Measurements from ENCODE around the gene VWF.

VWF gene

DNA sequence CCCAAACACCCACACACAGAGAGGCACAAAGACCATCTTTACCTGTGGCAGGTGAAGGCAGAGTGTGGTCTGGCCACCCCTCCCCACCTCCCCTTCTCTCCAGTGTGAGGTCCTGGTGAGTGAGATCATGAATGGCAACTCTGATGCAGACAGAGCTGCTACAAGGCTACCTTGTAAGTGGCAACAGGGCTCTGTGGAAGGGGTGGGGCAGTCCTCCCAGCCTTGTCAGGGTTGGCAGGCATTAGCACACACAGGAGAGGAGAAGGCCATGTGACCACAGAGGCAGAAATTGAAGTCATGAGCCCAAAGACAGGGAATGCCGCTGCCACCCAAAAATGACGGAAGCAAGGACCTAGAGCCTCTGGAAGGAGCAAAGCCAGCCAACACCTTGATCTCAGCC is 30.7 kb downstream of the VWF start:
- Histone ChIP-seq H3K9ac (ENCODE audit: low read length) (no peak overlapping the region), H3K4me3 (ENCODE audit: low read depth, low read length, poor library complexity, severe bottlenecking) (no peak overlapping the region), H3K27me3 (ENCODE audit: insufficient read depth, low read length) (peaks cover 10% of the 10 kb centered on the region; the same call in 1 of the 2 replicates), H3K9me2 (ENCODE audit: low read depth, low read length) (no peaks in the 10 kb centered on the region), H3K36me3 (ENCODE audit: insufficient read depth, low read length) (no peaks in the 10 kb centered on the region), H3K9me3 (ENCODE audit: low read length) (no peaks in the 10 kb centered on the region), H3K27ac (ENCODE audit: low read depth, low read length, poor library complexity, severe bottlenecking) (no peak overlapping the region), H3K79me2 (ENCODE audit: insufficient read depth, low read length) (no peaks in the 10 kb centered on the region), H3K4me1 (ENCODE audit: insufficient read depth, low read length, severe bottlenecking) (no peaks in the 10 kb centered on the region), H2AFZ (ENCODE audit: low read length) (no peak overlapping the region), H3K4me2 (ENCODE audit: low read length) (no peak overlapping the region), H4K20me1 (ENCODE audit: insufficient read depth, low read length) (no peaks in the 10 kb centered on the region), H3F3A (ENCODE audit: insufficient read depth, low read length) (no peaks in the 10 kb centered on the region)
- TF ChIP-seq, protein P1, sequence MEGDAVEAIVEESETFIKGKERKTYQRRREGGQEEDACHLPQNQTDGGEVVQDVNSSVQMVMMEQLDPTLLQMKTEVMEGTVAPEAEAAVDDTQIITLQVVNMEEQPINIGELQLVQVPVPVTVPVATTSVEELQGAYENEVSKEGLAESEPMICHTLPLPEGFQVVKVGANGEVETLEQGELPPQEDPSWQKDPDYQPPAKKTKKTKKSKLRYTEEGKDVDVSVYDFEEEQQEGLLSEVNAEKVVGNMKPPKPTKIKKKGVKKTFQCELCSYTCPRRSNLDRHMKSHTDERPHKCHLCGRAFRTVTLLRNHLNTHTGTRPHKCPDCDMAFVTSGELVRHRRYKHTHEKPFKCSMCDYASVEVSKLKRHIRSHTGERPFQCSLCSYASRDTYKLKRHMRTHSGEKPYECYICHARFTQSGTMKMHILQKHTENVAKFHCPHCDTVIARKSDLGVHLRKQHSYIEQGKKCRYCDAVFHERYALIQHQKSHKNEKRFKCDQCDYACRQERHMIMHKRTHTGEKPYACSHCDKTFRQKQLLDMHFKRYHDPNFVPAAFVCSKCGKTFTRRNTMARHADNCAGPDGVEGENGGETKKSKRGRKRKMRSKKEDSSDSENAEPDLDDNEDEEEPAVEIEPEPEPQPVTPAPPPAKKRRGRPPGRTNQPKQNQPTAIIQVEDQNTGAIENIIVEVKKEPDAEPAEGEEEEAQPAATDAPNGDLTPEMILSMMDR (IDR thresholded peaks at IDR 0.05; ENCODE audit: low read length) = no peak
- no peak for TF ChIP-seq EZH2 (IDR thresholded peaks at IDR 0.05; ENCODE audit: borderline replicate concordance, low read length)

DNA sequence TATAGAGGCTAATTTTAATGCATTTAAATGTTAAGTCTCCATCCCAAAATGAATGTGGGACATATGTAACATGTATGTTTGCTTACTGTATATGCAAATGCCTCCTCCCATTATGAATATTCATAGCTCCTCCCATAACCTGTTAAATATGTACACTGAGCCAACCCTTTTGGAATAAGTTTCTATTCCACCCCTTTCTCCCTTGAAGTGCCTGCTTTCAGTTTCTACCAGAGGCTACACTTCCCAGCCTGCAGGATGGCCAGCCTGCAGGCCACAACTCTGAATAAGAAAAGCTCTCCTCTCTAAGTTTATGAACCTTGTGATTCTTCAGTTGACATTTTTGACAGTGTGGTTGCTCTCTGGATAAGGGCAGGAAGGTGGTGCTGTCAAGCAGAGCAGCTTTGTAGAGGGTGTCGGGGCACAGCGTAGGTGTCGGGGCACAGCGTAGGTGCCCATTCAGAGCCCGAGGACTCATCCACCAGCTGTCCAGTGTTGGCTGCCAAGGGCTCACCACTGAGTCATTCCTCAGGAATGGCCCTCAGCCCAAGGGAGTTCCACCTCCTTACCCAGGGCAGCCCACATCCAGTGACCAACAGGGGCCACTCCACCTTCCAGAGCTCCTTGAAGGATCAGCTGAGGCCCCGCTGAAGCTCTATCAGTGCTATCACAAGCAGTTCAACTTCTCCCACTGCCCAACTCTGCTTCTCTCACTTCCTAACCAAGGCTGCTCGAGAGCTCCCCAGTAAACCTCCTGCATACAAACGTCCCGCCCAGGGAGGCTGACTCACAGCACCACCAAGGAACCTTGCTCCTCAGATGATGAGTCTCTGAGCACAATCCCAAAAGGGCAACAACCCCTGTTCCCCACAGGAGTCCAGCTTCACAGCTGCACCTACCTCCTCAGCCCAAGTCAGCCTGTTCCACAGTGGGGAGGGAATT is 31.4 kb downstream of the VWF start:
- H3K4me2 ChIP-seq (ENCODE audit: low read length) = no peak overlapping the region
- H3K27ac ChIP-seq (ENCODE audit: low read depth, low read length, poor library complexity, severe bottlenecking) = no peak overlapping the region
- no peak overlapping the region for H3K4me3 ChIP-seq (ENCODE audit: low read depth, low read length, poor library complexity, severe bottlenecking)

DNA sequence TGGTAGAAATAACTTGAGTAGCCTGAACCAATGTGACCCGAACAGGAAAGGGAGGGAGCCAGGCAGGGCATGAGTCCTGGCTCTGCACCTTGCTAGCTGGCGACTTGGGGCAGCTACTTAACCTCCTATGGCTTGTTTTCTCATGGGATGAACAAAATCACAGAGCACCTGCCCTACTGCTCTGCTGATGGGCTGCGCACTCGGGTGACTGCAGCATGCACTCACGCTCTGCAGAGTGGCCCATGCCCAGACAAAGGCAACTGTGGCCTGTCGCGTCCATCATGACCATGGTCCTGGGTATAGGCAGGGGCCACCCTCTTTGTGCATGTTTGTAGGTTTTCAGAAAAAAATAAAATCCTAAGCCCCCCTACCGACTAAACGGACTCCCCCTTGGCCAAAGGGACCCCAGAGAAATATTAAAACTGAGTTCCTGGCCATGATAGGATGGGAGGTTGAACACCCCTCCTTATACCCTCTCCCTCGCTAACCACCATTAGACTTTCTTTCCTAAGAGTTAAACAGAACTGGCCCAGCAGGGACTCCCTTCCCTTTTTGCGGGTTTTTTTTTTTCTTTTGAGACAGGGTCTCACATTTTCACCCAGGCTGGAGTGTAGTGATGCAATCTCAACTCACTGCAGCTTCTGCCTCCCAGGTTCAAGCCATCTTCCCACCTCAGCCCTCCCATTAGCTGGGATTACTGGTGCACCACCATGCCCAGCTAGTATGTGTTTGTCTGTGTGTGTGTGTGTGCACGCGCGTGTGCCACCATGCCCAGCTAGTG is 32.5 kb downstream of the VWF start:
- H4K20me1 ChIP-seq (ENCODE audit: insufficient read depth, low read length) = no peaks in the 10 kb centered on the region
- no peaks in the 10 kb centered on the region for H3K79me2 ChIP-seq (ENCODE audit: insufficient read depth, low read length)
- TF ChIP-seq, protein P1 (IDR thresholded peaks at IDR 0.05; ENCODE audit: low read length) = no peak
- TF ChIP-seq EZH2 (IDR thresholded peaks at IDR 0.05; ENCODE audit: borderline replicate concordance, low read length) = no peak
- H3K27me3 ChIP-seq (ENCODE audit: insufficient read depth, low read length) = 0 out of 2 replicates have a peak, but pooled peaks cover 10% of the 10 kb centered on the region
- H3F3A ChIP-seq (ENCODE audit: insufficient read depth, low read length) = no peaks in the 10 kb centered on the region
- H3K4me3 ChIP-seq (ENCODE audit: low read depth, low read length, poor library complexity, severe bottlenecking) = no peak overlapping the region
- no peak overlapping the region for H3K4me2 ChIP-seq (ENCODE audit: low read length)
- H3K27ac ChIP-seq (ENCODE audit: low read depth, low read length, poor library complexity, severe bottlenecking) = no peak overlapping the region
- H3K36me3 ChIP-seq (ENCODE audit: insufficient read depth, low read length) = no peaks in the 10 kb centered on the region
- no peaks in the 10 kb centered on the region for H3K9me2 ChIP-seq (ENCODE audit: low read depth, low read length)
- no peaks in the 10 kb centered on the region for H3K9me3 ChIP-seq (ENCODE audit: low read length)
- H3K4me1 ChIP-seq (ENCODE audit: insufficient read depth, low read length, severe bottlenecking) = no peaks in the 10 kb centered on the region
- no peak overlapping the region for H2AFZ ChIP-seq (ENCODE audit: low read length)
- no peak overlapping the region for H3K9ac ChIP-seq (ENCODE audit: low read length)

More for the DNA sequence above, 31.4 kb downstream of the VWF start:
- Histone ChIP-seq H3K79me2 (ENCODE audit: insufficient read depth, low read length) (no peaks in the 10 kb centered on the region), H3K27me3 (ENCODE audit: insufficient read depth, low read length) (0 out of 2 replicates have a peak, but pooled peaks cover 10% of the 10 kb centered on the region), H2AFZ (ENCODE audit: low read length) (no peak overlapping the region), H3K9ac (ENCODE audit: low read length) (no peak overlapping the region), H3F3A (ENCODE audit: insufficient read depth, low read length) (no peaks in the 10 kb centered on the region), H3K4me1 (ENCODE audit: insufficient read depth, low read length, severe bottlenecking) (no peaks in the 10 kb centered on the region), H3K9me3 (ENCODE audit: low read length) (no peaks in the 10 kb centered on the region), H3K36me3 (ENCODE audit: insufficient read depth, low read length) (no peaks in the 10 kb centered on the region), H3K9me2 (ENCODE audit: low read depth, low read length) (no peaks in the 10 kb centered on the region), H4K20me1 (ENCODE audit: insufficient read depth, low read length) (no peaks in the 10 kb centered on the region)
- TF ChIP-seq, protein P1 (IDR thresholded peaks at IDR 0.05; ENCODE audit: low read length) = no peak
- TF ChIP-seq EZH2 (IDR thresholded peaks at IDR 0.05; ENCODE audit: borderline replicate concordance, low read length) = no peak

Measured in OCI-LY1 (cell line).